HG02981 (cell line): ENCODE results near the gene GRK5.
A peak's percentile ranks its signal among the peaks of the same experiment; 100 is the strongest.
"Not testable (repeated sequence)": the region's sequence is repeated elsewhere in the genome, so short reads cannot be mapped to it uniquely, and the experiment has no call there.

Source experiments
- ATAC-seq: cut with Tn5 transposase; IDR thresholded peaks from one replicate; pipeline ENCODE4 v1.9.1; 2021; ENCODE audit warnings: mild to moderate bottlenecking, moderate library complexity; ENCODE audit not compliant: unreplicated experiment

The GRK5 gene

GRCh38 chr10:119207366-119207666 lies at the start of gene GRK5:
TSS of gene GRK5 (plus strand) at chr10:119207571. CDS start at chr10:119207918, 347 bp downstream.
- ATAC-seq, result peak; percentile 75

- ATAC-seq, result no peak
Measured at GRCh38 chr10:119159332-119159731, 48.0 kb upstream of the GRK5 start.

GRCh38 chr10:119161680-119162451 lies 45.5 kb upstream of the GRK5 start:
- no peak for ATAC-seq

GRCh38 chr10:119162452-119163092 lies 44.8 kb upstream of the GRK5 start:
- ATAC-seq, result no peak

DNA sequence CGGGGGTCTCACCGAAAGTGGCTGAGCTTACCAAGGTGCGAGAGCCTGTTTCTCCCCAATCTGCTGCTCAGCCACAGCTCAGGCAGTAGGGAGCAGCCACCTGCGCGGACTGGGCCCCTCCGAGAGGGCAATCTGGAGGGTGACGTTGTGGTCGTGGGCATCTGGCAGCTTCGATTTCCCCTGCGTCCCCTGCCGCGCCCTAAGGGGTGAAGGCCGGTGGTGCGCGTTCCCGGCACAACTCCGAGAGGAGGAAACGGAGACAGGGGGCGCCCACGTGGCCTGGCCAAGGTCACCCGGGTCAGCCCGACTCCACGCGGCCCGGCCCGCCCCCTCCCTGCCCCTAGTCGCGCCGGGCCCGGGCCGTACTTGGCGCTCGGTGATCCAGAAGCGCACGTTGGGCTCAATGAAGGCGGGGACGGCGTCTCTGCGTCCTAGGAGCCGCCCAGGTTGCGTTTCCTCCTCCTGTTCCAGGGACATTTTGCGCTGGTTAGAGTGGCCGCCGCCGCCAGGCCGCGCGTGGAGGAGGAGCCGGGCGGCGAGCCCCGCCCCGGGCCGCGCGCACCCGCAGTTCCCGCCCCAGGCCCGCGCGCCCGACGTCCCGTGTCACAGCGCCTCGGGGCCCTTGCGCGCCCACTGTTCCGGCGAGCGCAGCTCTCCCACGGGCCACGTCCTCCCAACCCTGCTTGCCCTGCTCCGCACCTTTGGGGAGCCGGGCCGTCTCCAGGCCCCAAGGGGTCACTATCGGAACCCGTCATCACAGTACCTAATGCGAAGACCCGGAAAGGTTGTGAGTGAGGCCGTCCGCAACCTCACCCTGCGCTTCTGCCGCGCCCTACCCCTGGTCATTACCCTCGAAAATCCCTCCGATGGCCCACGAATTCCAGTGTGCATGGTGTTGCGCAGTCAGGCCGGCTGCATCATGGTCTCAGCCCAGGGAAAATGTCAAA lies 41.9 kb upstream of the GRK5 start, which contains the start of gene SFXN4:
Gene SFXN4, minus strand, starts transcription at position 544 of the 947 bp plus-strand sequence. Its CDS starts 67 bp downstream, at position 477.
- peak; percentile 92 for ATAC-seq

- ATAC-seq, result no peak
Measured at GRCh38 chr10:119166118-119166500, 41.3 kb upstream of the GRK5 start.

DNA sequence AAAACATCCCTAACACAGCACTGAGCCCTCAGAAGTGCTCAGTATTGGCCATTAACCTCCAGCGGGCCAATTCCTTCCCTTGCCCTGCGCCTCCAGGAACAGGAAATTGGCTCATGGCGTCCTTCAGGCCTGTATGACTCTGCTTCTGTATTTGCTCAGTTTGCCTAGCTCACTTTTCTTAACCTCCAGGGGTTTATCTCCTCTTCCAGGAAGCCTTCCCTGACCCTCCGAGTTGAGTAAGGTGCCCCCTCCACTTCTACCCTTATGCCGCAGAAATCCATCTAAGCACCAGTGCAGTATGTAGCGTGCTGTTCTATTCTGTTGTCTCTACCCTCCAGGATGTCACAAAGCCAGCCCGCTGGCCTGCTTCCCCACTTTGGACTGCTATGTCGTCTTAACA lies 40.8 kb upstream of the GRK5 start:
- no peak for ATAC-seq

GRCh38 chr10:119167041-119167440 lies 40.3 kb upstream of the GRK5 start:
- ATAC-seq, result no peak

- no peak for ATAC-seq
Measured at GRCh38 chr10:119174109-119174508, 33.3 kb upstream of the GRK5 start.

DNA sequence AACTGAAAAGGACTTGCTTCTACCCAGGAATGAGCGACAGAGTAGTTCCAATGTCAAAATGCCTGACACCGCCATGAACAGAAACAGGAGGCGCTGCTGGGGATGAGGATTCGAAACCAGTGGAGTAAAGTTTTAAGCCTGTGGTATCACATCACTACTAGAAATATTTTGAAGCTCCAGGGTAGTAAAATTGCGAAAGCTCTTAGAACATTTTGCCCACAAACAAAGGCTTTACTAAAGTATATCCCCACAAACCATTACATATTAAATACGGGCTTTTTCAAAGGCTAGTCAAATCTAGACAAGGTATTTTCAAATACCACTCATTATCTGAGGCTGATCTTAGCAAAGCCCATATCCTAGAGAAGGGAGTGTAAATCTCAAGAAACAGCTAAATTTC lies 31.2 kb upstream of the GRK5 start:
- ATAC-seq, result no peak

DNA sequence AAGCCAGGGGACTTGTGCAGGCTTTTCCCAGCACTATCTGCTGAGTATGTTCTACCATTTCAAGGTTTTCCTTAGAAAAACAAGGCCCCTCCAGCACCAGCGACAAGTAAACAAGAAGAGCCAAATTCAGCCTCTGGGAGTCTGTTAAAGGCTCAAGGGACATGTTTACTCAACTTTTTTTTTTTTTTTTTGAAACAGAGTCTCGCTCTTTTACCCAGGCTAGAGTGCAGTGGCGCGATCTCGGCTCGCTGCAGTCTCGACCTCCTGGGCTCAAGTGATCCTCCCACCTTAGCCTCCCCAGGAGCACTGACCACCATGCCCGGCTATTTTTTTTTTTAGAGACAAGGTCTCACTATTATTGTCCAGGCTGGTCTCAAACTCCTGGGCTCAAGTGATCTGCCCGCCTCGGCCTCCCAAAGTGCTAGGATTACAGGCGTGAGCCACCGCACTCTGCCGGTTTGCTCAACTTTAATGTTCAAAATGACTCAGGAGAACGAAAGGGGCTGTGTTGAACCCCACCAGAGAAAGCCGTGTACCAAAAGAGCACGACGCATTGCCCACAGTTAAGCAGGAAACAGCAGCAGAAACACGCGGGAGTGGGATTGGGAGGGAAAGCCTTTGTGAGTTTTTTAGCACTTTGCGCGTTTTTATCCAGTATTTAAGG lies 29.5 kb upstream of the GRK5 start:
- peak; percentile 26 for ATAC-seq

GRCh38 chr10:119178372-119179119 lies 28.8 kb upstream of the GRK5 start, which contains the start of gene PRDX3:
TSS of gene PRDX3 (minus strand) at chr10:119178812. CDS start at chr10:119178790, 22 bp downstream.
- peak; percentile 93 for ATAC-seq

DNA sequence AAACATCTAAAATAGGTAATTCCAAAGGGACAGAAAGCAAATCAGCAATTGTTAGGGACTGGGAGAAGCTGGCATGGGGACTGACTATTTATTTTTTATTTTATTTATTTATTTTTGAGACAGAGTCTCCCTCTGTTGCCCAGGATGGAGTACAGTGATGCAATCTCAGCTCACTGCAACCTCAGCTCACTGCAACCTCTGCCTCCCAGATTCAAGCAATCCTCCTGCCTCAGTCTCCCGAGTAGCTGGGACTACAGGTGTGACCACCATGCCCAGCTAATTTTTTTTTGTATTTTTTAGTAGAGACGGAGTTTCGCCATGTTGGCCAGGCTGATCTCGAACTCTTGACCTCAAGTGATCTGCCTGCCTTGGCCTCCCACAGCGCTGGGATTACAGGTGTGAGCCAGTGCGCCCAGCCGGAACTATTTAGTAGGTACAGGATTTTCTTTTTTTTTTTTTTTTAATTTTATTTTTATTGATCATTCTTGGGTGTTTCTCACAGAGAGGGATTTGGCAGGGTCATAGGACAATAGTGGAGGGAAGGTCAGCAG lies 26.4 kb upstream of the GRK5 start:
- ATAC-seq, result not testable (repeated sequence)

GRCh38 chr10:119183664-119184412 lies 23.5 kb upstream of the GRK5 start:
- no peak for ATAC-seq

- ATAC-seq, result peak; percentile 56
Measured at GRCh38 chr10:119189811-119190282, 17.5 kb upstream of the GRK5 start.

DNA sequence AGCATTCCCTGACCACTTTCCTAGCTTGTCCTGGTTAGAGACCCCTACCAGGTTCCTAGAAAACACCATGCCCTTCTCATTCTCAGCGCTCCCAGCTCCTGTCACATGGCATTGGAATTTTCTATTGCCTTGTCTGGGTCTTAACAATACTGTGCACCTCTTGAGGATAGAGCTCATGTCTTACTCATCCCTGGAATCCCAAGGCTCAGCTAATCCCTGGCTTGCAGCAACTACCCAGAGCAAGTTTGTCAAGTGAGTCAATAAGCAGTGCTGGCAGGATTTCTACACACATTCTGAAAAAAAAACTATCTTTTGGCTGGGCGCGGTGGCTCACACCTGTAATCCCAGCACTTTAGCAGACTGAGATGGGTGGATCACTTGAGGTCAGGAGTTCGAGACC lies 17.0 kb upstream of the GRK5 start:
- no peak for ATAC-seq

- ATAC-seq, result no peak
Measured at GRCh38 chr10:119190954-119191785, 16.2 kb upstream of the GRK5 start.

DNA sequence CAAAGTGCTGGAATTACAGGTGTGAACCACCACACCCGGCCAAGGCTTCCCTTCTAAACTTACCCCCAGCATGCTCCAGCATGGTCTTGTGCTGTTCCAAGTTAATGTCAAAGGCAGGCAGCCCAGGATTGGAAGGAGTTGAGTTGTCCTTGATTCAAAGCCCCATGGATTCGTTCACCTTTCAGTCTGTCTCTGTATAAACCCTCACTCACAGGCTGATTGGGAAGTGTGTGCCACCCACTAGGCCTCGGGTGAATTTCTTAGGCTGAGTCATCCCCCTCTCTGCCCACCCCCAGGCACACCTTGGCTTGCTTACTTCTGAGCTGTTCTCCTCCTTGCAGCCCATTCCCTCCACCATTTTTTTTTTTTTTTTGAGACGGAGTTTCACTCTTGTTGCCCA lies 15.5 kb upstream of the GRK5 start:
- ATAC-seq, result no peak
